ENCODE data around the gene HOGA1.
"Not testable (repeated sequence)": the region's sequence is repeated elsewhere in the genome, so short reads cannot be mapped to it uniquely, and the experiment has no call there.

Gene HOGA1

GRCh38 chr10:97584060-97584797 lies at the start of gene HOGA1:
Gene HOGA1, plus strand, starts transcription at chr10:97584389. Its CDS starts 315 bp downstream, at chr10:97584704.
- no peak for DNase-seq

DNA sequence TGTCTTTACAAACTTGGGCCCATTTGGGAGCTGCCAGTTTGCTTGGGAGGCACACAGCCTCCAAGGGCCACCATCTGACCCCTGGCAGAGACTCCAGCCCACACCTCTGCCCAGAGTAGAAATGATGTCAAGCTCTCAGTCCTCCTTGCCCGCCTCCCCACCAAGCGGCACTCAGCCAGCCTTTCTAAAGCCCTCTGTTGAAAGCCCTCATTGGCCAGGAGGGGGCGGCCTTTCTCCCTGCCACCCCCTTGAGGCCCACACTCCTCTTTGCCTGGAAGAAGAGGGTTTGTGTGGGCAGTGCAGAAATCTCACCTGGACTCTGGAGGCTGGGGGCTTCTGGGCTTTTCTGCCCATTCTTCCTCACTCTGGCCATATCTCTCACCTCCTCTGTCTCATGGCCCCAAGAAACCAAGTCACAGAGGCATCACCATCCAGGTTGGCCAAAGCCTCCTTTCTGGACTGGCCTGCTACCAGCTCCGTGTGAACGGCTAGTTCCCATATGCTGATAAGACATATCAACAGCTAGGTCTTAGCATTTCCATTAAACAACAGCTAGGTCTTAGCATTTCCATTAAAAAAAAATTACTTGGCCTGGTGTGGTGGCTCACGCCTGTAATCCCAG lies 49.3 kb upstream of the HOGA1 start:
- DNase-seq = no peak

DNA sequence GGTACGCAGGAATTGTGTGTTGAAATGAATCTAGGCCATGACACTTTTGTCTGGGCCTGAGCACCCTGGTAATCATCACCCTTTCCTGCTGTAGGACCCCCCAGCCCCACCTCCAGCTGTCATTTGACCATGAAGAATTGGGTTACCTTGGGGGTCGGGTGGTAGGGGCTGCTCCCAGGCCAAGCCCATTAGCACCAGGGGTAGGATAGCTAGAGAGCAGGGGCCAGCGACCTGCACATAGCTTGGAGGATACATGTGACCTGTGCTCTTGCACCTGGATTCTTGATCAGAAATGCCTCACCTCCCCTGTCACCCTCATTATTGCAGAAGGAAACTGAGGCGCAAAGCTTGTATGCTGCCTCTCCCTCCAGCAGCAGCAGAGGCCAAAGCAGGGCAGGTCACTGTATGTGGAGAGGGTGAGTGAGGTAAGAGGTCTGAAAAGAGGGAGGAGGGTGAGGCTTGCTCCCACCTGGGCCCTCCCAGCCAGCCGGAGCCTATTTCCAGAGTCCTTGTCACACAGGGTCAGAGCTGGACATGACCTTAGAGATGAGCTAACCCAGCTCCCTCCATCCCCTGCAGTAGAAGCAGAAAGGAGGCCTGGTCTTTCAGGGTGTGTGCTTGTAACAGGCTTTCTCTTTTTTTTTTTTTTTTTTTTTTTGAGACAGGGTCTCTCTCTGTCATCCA lies 46.9 kb upstream of the HOGA1 start:
- no peak for DNase-seq

- DNase-seq = no peak
Observed at GRCh38 chr10:97538411-97538810, 45.8 kb upstream of the HOGA1 start.

DNA sequence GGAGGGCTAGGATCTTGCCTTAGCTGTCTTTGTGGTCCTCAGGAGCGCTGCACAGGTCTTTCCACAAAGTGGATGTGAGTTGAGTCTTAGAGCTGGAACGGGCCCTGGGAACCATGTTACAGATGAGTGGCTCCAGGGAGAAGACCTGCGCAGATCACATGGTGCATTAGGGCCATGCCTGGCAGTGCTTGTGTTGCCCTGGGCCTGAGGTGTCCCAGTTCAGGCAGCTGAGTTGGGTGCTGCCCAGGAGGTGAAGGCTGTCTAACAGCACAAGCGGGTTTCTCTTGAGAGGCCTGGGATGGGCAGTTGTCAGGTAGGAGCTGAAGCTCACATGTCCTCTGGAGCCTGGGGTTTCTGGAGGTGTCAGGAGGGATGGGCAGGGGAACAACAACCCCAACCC lies 45.4 kb upstream of the HOGA1 start:
- DNase-seq = no peak

- no peak for DNase-seq
Observed at GRCh38 chr10:97539523-97540200, 44.5 kb upstream of the HOGA1 start.

- DNase-seq = no peak
Observed at GRCh38 chr10:97540669-97541500, 43.3 kb upstream of the HOGA1 start.

DNA sequence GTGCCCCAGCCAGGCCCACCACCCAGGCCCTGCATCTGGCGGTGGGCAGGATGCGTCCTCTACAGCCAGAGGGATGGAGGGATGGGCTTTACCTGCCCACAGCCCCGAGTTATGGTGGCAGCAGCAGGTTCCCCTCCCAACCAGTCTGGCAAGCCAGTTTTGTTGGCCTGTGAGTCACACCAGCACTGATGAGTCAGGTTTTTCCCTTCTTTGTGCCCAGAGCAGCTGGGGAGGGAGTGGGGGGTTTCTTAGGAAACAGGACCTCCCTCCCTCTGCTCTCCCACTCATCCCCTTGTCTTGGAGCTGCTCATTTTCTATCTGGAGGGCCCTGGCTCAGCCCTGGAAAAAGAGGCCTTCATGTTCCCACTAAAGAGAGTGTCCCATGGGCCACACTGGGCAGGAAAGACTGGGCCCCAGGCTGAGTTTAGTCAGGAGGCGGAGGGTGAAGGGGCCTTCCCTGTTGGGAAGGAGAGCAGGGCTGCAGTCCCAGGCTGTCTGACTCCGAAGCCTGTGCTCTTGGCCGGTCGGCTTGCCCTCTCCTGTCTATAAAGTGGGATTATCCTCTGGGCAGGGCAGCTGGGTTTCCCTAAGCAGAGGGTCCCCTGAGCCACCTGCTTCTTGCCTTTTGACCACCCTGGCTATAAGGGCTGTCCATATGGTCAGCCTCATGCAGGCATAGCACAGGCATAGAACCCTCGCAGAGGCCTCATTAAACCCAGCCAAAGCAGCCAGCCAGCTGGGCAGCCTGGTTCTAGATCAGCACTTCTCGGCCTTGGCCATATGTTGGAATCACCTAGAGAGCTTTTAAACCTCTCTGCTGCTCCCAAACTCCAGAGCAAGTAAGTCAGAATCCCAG lies 41.8 kb upstream of the HOGA1 start:
- DNase-seq = no peak

- no peak for DNase-seq
Observed at GRCh38 chr10:97543025-97543546, 41.1 kb upstream of the HOGA1 start.

DNA sequence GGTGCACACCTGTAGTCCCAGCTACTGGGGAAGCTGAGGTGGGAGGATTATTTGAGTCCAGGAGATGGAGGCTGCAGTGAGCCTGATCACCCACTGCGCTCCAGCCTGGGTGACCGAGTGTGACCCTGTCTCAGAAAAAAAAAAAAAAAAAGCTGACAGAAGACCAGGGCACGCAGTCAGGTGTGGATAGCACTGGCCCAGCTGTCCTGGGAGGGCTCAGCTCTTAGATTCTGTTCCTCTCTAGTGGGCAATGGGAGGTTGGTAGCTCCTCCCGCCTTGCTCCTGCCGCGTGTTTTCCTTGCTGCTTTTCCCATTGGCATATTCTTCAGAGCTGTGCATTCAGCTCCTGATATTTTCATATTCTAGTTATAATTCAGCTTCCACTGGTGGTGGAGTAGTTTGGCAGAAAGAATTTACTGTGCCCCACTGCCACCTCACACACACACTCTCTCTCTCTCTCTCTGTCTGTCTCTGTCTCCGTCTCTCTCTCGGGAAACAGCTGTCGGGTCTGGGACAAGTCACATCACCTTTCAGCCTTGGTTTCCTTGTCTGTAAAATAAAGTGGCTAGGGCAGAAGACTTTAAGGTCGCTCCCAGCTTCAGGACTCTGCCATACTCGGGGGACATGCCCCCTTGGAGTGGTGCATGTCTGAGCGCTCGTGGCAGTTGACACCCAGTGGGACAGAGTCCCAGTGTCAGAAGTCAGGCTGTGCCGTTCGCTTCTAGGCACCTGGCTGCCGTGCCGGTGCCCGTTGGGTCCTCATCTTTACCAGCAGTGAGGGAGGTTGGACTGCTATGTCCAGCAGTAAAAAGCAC lies 37.5 kb upstream of the HOGA1 start:
- DNase-seq = no peak

DNA sequence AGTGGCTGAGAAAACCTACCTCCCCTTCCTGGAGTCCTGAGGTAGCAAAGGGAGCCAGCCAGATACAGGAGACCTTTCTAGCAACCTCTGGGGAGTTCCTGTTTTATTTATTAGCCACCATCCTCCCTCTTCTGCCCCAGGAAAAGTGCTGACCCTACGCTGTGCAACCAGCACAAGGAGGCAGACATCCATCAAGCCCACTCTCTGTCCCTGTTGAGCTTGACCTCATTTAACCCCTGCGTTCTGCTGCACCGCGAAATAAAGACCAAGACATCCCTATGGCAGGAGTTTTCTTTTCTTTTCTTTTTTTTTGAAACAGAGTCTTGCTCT lies 37.0 kb upstream of the HOGA1 start:
- no peak for DNase-seq

DNA sequence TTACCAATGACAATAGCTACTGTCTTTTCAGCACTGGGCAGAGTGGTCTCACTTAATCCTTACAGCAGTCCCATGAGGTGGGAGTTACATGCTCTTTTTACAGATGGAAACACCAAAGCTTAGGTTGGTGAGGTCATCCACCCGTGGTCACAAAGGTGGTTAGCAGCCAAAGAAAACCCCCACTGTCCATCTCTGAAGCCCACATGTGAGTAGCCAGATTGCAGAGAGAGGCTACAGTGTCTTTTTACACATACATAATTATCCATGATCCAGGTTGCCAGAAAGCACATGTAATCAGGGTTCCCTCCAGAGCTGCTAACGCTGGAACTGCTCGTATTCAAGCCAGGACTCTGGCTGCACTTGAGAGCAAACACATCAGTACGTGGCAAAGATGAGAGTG lies 36.2 kb upstream of the HOGA1 start:
- DNase-seq = no peak

DNA sequence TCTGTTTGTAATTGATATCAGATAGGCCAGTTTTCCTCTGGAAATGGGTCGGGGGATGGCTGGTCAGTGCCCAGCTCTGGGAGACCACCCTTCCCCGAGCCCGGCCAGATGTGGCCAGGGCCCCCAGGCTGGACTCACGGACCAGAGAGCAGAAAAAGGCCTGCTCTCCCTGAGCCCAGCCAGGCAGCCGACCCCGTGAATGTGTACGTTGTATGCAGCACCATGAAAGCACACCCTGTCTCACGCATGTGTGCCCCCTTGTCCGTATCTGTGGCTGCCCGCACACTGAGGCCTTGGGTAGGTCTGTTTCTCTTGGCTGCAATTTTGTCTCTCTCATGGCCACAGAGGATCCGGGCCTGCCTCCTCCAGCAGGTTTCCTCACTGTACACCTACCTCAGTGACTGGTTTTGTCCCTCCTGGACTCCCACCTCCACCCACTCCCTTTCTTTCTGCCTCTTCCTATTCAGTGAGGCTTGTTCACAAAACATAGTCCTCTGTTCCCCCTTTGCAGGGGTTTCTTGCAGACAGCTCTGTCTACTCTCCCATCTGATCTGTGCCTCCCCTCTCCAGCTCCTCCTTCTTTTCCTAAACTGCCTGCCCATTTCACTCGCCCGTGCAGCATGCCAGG lies 35.2 kb upstream of the HOGA1 start:
- DNase-seq = no peak

GRCh38 chr10:97549587-97550322 lies 34.4 kb upstream of the HOGA1 start:
- peak; percentile 33 for DNase-seq

DNA sequence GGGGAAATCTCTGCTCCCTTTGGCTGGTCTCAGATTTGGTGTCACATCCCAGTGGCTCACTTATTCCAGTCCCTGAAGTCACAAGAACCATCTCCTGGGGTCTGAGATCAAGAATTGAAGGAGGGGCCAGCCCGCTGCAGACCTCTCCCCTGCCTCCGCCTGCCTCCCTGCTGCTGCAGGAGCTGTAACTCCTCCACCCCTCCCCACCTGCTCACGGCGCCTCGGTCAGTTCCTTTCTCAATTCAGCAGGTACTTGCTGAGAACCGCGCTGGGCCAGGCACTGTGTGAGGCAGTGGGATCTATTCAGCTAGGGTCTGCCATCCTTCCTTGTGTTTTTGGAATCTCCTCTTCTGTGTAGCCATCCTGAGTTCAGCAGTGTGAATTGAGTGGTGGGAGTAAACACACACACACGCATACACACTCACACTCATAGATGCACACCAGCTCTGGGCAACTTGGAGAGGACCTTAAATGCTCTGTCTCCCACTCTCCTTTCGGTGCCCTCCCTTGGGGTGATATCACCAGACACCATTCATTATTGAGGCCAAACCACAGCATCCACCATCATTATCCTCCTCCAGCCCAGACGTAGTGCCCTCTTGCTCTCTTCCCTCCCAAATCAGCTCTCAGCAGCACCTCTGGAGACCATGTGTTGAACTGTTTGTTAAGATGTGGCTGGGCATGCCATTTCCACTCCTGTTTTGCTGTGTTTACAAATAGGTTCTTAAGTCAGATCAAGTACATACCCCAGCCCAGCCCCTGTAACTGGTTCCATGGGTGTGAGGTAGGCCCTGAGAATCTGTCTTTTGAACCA lies 33.6 kb upstream of the HOGA1 start:
- peak; percentile 24 for DNase-seq

GRCh38 chr10:97551271-97551670 lies 32.9 kb upstream of the HOGA1 start:
- no peak for DNase-seq

- DNase-seq = peak; percentile 1
Observed at GRCh38 chr10:97553575-97554031, 30.6 kb upstream of the HOGA1 start.

- not testable (repeated sequence) for DNase-seq
Observed at GRCh38 chr10:97554336-97554735, 29.9 kb upstream of the HOGA1 start.

All from DMS79 (cell line).